GM12878 (cell line): ENCODE results near the gene ASPHD1. TPM values are rescaled to one million over a fixed set of nuclear protein-coding genes. Genes with fewer than 3 reads are reported as not detected.

Experiments
- ATAC-seq: fragments of 200-7000 bp; cut with Tn5 transposase; 3 replicates; pipeline ENCODE4 v1.9.1; 2020; ENCODE audit warnings: mild to moderate bottlenecking, moderate library complexity
- BruUV-seq: library from RNA; stranded (reverse); fragments of 400-500 nt; replicated peaks from 2 replicates; lab custom pipeline; 2021; lab: Mats Ljungman, UMichigan
- CTCF ChIA-PET: fragments of 300-600 bp; sonication (Branson Sonifier 250); formaldehyde crosslinking; extraction: SDS; loops from one replicate; lab custom pipeline; 2021; ENCODE audit warnings: inconsistent platforms; lab: Yijun Ruan, JAX
- POLR2A ChIA-PET: fragments of 350-600 bp; formaldehyde crosslinking; extraction: SDS; loops from one replicate; lab custom pipeline; 2021; ENCODE audit warnings: inconsistent platforms; lab: Charles Lee
- RAD21 ChIA-PET: fragments of 300-600 bp; sonication (Branson Sonifier 250); formaldehyde crosslinking; loops from one replicate; lab custom pipeline; 2023; ENCODE audit warnings: antibody characterized with exemption; ENCODE audit not compliant: unreplicated experiment; lab: Charles Lee
- SMC1A ChIA-PET: fragments of 300-600 bp; sonication (Branson Sonifier 250); formaldehyde crosslinking; loops from one replicate; lab custom pipeline; 2023; ENCODE audit not compliant: unreplicated experiment, uncharacterized antibody; lab: Charles Lee
- DNase-seq: peaks from one replicate; pipeline ENCODE4 v3.0.0-alpha.2; 2011; ENCODE audit warnings: low read depth, low spot score
- FAIRE-seq: peaks from 3 replicates; lab custom pipeline; 2011; peaks lifted over from hg19 to GRCh38; lab: Jason Lieb, UNC
- H2AFZ ChIP-seq: 2 replicates; pipeline ENCODE4 v1.6.0; 2011; ENCODE audit warnings: low read depth, low read length, control low read depth; ENCODE audit not compliant: control insufficient read depth
- H3K27ac ChIP-seq: 2 replicates; pipeline ENCODE4 v1.5.1; 2011; ENCODE audit warnings: control low read depth; ENCODE audit not compliant: control insufficient read depth, insufficient read depth
- H3K27me3 ChIP-seq, 2 experiments: replicated peaks in 1 of 2; 2 replicates each; pipeline versions ENCODE4 v1.6.0 to v1.6.1; 2011; ENCODE audit warnings: low read length in 1 of 2; ENCODE audit not compliant: control insufficient read depth in 2 of 2, insufficient read depth in 2 of 2
- H3K36me3 ChIP-seq, 2 experiments: 2 replicates each; pipeline ENCODE4 v1.5.1; 2011; ENCODE audit warnings: low read length in 1 of 2; ENCODE audit not compliant: control insufficient read depth in 2 of 2, insufficient read depth in 2 of 2
- H3K4me1 ChIP-seq: 2 replicates; pipeline ENCODE4 v1.6.1; 2011; ENCODE audit warnings: mild to moderate bottlenecking, low read length, moderate library complexity, mixed read lengths; ENCODE audit not compliant: control insufficient read depth, insufficient read depth
- H3K4me2 ChIP-seq: 2 replicates; pipeline ENCODE4 v1.6.0; 2011; ENCODE audit warnings: control low read depth; ENCODE audit not compliant: control insufficient read depth, insufficient read depth
- H3K4me3 ChIP-seq: fragments of 200-600 bp; sonication (generic); 2 replicates; pipeline ENCODE4 v1.5.1; 2016
- H3K79me2 ChIP-seq: 2 replicates; pipeline ENCODE4 v1.6.0; 2011; ENCODE audit warnings: low read length; ENCODE audit not compliant: control insufficient read depth, insufficient read depth
- H3K9ac ChIP-seq: 2 replicates; pipeline ENCODE4 v1.8.0; 2011; ENCODE audit warnings: low read length, control low read depth, mixed read lengths; ENCODE audit not compliant: control insufficient read depth, insufficient read depth
- H3K9me3 ChIP-seq: replicated peaks from 3 replicates; pipeline ENCODE4 v1.5.1; 2011; ENCODE audit warnings: mild to moderate bottlenecking, low read length; ENCODE audit not compliant: control insufficient read depth, insufficient read depth
- H4K20me1 ChIP-seq: 2 replicates; pipeline ENCODE4 v1.6.0; 2011; ENCODE audit not compliant: control insufficient read depth, insufficient read depth
- ASH2L ChIP-seq: fragments of 300-600, 200-600 bp; sonication (generic); IDR thresholded peaks from 2 replicates; pipeline ENCODE4 v1.6.1; 2017; ENCODE audit warnings: low read depth, mild to moderate bottlenecking, borderline replicate concordance
- BMI1 ChIP-seq: fragments of 450-650 bp; IDR thresholded peaks from 2 replicates; pipeline ENCODE4 v1.6.1; 2016; ENCODE audit warnings: mild to moderate bottlenecking, moderate library complexity, borderline replicate concordance
- EED ChIP-seq: sonication (generic); IDR thresholded peaks from 2 replicates; pipeline ENCODE4 v1.6.1; 2016; ENCODE audit warnings: antibody characterized with exemption, low read depth
- EP300 ChIP-seq, 2 experiments: fragments of 150-350 bp in 1 of 2; IDR thresholded peaks; 2 replicates each; pipeline ENCODE4 v1.6.1; 2011 to 2012; ENCODE audit warnings: low read depth in 2 of 2, low read length in 2 of 2, borderline replicate concordance in 1 of 2, improper control_type of control experiment in 1 of 2, inconsistent platforms in 1 of 2; ENCODE audit not compliant: control insufficient read depth in 1 of 2
- IKZF1 ChIP-seq: fragments of 450-650 bp; conservative IDR thresholded peaks from 2 replicates; pipeline ENCODE4 v1.6.1; 2017; ENCODE audit warnings: antibody characterized with exemption, mild to moderate bottlenecking
- IRF3 ChIP-seq: fragments of 450-650 bp; IDR thresholded peaks from 2 replicates; pipeline ENCODE4 v1.6.1; 2014; ENCODE audit warnings: mild to moderate bottlenecking
- KLF5 ChIP-seq: fragments of 450-650 bp; IDR thresholded peaks from 2 replicates; pipeline ENCODE4 v1.6.1; 2014; ENCODE audit warnings: mild to moderate bottlenecking; ENCODE audit not compliant: partially characterized antibody
- NKRF ChIP-seq: fragments of 450-650 bp; conservative IDR thresholded peaks from 2 replicates; pipeline ENCODE4 v1.6.1; 2017; ENCODE audit warnings: mild to moderate bottlenecking, moderate library complexity
- POU2F2 ChIP-seq: IDR thresholded peaks from 3 replicates; pipeline ENCODE4 v1.6.1; 2011; ENCODE audit warnings: low read depth, mild to moderate bottlenecking, low read length, borderline replicate concordance
- RAD51 ChIP-seq: fragments of 450-650 bp; IDR thresholded peaks from 2 replicates; pipeline ENCODE4 v1.6.1; 2016; ENCODE audit warnings: moderate library complexity, mild to moderate bottlenecking, inconsistent platforms
- REST ChIP-seq: IDR thresholded peaks from 2 replicates; pipeline ENCODE4 v1.6.1; 2012; ENCODE audit warnings: mild to moderate bottlenecking, low read depth, low read length
- WGBS: methylation state at CpG from one replicate; pipeline ENCODE4 v1.1.6; 2016; ENCODE audit warnings: low lambda C conversion rate; ENCODE audit not compliant: insufficient replicate concordance, insufficient coverage; ENCODE audit errors: missing lambda C conversion rate; 5-methylcytosine and 5-hydroxymethylcytosine counted together
- in situ Hi-C: fragments of 300-500 bp; cut with MboI; formaldehyde crosslinking; loops from 9 replicates; pipeline ENCODE4 v1.14.3; 2018; ENCODE audit warnings: mixed read lengths
- intact Hi-C: fragments of 100-400 bp; cut with micrococcal nuclease; formaldehyde crosslinking; loops from one replicate; pipeline ENCODE4 v1.14.2; 2022; ENCODE audit not compliant: unreplicated experiment
- polyA plus RNA-seq, 11 experiments: library from polyadenylated mRNA; depleted of rRNA in 4 of 11; unstranded in 6 of 11; stranded (reverse) in 5 of 11; fragments of >200 nt; fragmentation: Nextera tagmentation in 4 of 11; fragmentation: Illumina TruSeq in 1 of 11; extraction: Ambion mirVana in 4 of 11; extraction: Trizol in 1 of 11; gene quantifications; 1 replicate in 1 of 11; 2 replicates in 10 of 11; pipeline versions ENCODE4 v1.2.1 to v1.2.3, GENCODE V29; 2011 to 2016; ENCODE audit warnings: inconsistent platforms in 2 of 11, missing spikeins in 2 of 11, low read depth in 1 of 11
- total RNA-seq, 4 experiments: library from RNA; depleted of rRNA in 3 of 4; stranded (reverse); fragments of >200 nt in 3 of 4; fragmentation: Illumina TruSeq in 1 of 4; extraction: Trizol in 1 of 4; gene quantifications; 2 replicates each; pipeline versions ENCODE4 v1.2.1 to v1.2.3, GENCODE V29; 2013 to 2021

ASPHD1 gene
- total and polyA plus RNA-seq, 10 of the 15 experiments (the other 5 are each of a cell fraction or from before 2014, with no cell fraction given) = not detected

- under 1% methylated on average over 55 of the region's 57 CpGs for WGBS
- Histone ChIP-seq H3K4me2 (peak within 1 kb of the TSS; percentile 80), H3K79me2 (peaks cover 7% of the 10 kb centered on the region), H3K9ac (peak within 1 kb of the TSS; percentile 77), H3K4me3 (peak within 1 kb of the TSS; percentile 92), H4K20me1 (no peaks in the 10 kb centered on the region), H2AFZ (peak within 1 kb of the TSS; percentile 100), H3K27me3 (0 out of 4 replicates have a peak, but pooled peaks cover 0 to 1% of the 10 kb centered on the region in 2 experiments), H3K36me3 (peaks cover 0 to 3% of the 10 kb centered on the region in 2 experiments; a peak in 2 of 4 replicates), H3K9me3 (no peaks in the 10 kb centered on the region), H3K4me1 (peaks cover 4% of the 10 kb centered on the region), H3K27ac (peak within 1 kb of the TSS; percentile 95)
- RAD21 ChIA-PET = no interaction called here
- no TSS peak for BruUV-seq
- intact Hi-C loops (loop anchor here (5.0 to 10.0 kb wide), 2 partner anchors 41 to 62 kb away; partner anchors contain the start of genes KCTD13 and MVP), in situ Hi-C loops (no loop called here)
- ATAC-seq (peak; percentile 99), FAIRE-seq (peak; percentile 100), DNase-seq (peak; percentile 92)
- SMC1A ChIA-PET = no interaction called here
- CTCF ChIA-PET = interaction anchor here (1.5 kb wide), 1 partner anchor 15 kb away, joined by 6 read pairs; no protein-coding TSS in a partner anchor
- POLR2A ChIA-PET = interaction anchor here (1.5 kb wide), 1 partner anchor 42 kb away, joined by 6 read pairs; the partner anchor contains the start of gene MVP
- TF ChIP-seq POU2F2 (0 out of 3 replicates have a peak, but pooled peaks have one; percentile 16), REST (no peak), RAD51 (peak; percentile 23; the same call in 1 of the 2 replicates), BMI1 (no peak), ASH2L (0 out of 2 replicates have a peak, but pooled peaks have one; percentile 36), EP300 (IDR thresholded peaks at IDR 0.05; ENCODE audit: borderline replicate concordance in 1 of 2, control insufficient read depth in 1 of 2, low read depth in 2 of 2, low read length in 2 of 2) (no peak), IKZF1 (peak; percentile 87), EED (peak; percentile 16; the same call in 1 of the 2 replicates), NKRF (peak; percentile 88), IRF3 (0 out of 2 replicates have a peak, but pooled peaks have one; percentile 56), KLF5 (peak; percentile 100)
Observed at GRCh38 chr16:29862884-29863668, 37.2 kb upstream of the ASPHD1 start, which contains the start of gene CDIPT. TSS of gene CDIPT (minus strand) at chr16:29863226. CDS start at chr16:29862857, 369 bp downstream.
